GM19395 (cell line): Measurements from ENCODE around the gene TOX2.

Experiments
- ATAC-seq: cut with Tn5 transposase; IDR thresholded peaks from one replicate; pipeline ENCODE4 v1.9.1; 2021; ENCODE audit warnings: mild to moderate bottlenecking, moderate library complexity; ENCODE audit not compliant: unreplicated experiment

TOX2 gene

DNA sequence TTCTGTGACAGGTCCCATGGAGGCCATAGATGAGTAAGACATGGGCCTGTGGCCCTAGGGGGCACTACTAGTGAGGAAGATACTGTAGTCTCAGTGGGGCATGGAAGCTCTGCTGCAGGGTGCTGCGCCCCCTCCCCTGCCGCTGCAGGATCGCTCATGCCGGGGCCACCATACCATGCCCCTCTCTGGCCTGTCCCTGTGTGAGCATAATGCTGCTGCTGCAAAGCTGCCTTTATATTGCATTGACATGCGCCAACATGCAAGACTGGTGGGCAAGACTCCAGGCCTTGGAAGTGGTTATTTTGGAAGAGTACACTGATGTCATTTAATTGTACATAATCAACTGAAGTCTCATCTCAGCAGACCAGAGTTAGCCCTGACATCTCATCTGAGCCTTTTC, 60.0 kb downstream of the TOX2 start:
- no peak for ATAC-seq

DNA sequence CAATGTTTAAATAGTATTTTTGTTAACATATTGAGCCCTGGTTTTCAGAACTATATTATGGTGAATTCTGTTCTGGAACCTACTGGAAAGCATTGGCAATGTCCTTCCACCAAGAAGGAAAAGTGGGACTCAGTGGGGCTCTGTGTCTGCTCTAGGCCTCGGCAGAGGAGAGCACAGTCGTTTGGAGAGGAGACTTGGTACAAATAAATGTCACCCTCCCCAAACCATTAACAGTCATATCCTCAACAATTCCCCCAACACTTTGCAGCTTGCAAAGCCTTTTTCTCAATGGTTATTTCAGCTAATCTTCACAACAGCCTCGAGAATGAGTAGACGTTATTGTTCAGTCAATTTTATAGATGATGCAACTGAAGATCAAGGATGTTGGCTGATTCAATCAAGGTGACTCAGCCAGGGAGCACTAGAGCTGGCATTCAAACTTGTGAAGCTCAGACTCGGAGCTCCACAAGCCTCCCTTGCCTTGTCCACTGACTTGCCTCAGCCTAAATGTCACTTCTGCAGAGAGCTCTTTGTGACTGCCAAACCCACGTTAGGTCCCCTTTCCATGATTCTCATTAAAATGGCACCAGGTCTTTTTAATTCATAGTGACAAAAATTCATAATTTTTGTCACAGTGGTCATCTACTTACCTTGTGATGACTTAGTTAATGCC, 60.6 kb downstream of the TOX2 start:
- no peak for ATAC-seq

DNA sequence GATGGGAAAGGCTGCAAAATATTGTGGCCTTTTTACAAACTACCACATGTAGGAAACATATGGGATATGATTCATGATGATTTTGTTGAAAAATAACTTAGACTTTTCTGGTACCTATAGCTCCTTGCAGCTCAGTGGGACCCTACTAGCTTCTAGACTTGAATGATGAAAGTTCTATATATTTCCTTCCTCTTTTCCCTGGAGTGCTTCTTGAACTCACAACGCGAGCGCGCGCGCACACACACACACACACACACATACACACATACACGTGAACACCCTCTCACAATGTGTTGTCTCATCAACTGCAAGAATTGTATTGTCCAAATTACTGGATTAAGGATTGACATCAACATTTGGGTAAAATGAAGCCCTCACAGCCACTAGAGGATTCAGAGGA, 61.9 kb downstream of the TOX2 start:
- ATAC-seq, result no peak

DNA sequence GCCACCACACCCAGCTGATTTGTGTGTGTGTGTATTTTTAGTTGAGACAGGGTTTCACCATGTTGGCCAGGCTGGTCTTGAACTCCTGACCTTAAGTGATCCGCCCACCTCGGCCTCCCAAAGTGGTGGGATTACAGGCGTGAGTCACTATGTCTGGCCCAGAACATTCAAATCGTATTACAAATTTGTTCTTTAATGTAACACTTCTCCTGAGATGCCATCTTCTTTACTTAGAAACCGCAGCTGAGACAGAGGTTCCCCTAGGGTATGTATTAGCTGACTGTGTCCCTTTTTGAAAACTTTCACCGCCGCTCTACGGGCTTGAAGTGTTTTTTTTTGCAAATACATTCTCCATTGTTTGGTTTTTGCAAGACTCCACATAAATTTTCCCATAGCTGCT, 62.6 kb downstream of the TOX2 start:
- no peak for ATAC-seq

DNA sequence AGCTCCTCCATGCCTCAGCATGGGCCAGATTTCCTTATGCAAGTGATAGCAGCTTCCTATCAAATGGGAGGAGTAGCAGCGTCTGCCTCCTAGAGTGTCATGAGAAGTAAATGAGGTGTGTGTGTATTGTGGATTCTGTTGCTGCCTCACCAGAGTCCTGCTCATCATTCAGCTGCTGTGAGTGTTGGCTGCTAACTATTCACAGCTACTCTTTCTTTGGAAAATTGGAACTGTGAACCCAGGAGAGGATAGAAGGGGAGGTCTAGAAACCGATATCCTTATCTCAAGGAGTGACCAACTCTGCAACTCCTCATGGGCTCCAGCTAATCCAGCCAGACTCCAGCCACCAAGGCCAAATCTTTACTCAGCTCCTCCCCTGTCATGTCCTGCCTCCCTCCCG, 63.3 kb downstream of the TOX2 start:
- no peak for ATAC-seq

DNA sequence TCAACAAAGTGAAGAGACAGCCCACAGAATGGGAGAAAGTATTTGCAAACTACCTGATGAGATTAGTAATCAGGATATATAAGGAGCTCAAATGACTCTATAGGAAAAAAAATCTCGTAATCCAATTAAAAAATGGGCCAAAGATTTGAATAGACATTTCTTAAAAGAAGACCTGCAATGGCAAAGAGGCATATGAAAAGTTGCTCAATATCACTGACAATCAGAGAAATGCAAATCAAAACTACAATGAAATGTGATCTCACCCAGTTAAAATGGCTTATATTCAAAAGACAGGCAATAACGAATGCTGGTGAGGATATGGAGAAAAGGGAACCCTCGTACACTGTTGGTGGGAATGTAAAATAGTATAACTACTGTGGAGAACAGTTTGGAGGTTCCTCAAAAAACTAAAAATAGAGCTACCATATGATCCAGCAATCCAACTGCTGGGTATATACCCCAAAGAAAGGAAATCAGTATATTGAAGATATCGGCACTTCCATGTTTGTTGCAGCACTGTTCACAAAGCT, 65.0 kb downstream of the TOX2 start:
- no peak for ATAC-seq

DNA sequence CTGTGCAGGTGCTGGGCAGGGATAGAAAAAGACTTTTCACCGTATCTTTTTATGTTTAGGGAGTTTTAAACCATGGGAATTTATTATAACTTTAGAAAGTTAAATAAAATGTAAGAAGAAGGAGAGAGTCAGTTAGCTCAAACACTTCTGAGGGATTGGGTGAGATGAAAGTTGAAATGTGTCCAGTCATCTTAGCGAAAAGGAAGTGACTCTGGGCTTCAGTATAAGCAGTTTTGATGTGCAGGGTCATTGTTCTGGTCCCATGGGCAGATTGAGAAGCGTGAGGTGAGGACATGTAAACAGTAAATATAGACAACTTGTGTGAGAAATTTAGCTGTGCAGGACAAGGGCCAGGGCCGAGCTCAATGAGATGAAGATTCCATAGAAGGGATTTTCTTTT, 66.9 kb downstream of the TOX2 start:
- no peak for ATAC-seq

DNA sequence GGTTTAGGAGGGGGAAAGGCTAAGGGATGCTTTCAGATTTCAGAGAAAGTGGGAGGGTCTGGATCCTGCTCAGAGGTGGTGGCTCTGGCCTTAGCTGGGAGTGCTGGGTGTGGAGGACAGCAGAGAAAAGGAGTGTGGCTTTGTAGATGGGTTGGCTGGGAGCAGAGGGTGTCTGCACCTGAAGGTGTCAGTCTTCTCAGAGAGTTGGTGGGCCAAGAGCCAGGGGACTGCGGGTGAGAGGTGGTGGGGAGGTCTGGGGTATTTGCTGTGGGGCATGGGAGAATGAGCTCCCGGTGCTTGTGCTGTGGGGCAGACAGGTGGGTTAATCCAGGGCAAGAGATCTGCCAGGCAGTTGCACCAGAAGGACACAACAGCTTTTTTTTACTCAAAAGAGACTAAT, 67.4 kb downstream of the TOX2 start:
- ATAC-seq, result no peak

DNA sequence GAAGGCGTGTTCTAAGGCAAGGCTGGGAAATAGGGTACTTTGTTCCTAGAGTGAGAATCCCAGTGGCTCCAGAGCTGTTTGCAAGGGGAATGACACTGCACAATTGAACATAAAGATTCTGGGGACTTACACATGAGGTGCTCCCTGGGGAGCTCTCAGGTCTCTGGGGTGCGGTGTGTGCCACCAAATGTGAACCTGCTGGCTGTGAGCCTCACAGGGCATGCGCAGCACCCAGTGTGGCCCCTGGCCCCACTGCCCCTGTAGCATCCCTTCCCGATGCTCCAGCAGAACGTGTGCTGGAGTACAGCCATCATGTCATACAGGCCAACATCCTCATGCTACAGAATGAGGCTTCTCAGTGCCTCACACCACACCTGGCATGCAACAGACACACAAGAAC, 68.2 kb downstream of the TOX2 start:
- ATAC-seq, result no peak

DNA sequence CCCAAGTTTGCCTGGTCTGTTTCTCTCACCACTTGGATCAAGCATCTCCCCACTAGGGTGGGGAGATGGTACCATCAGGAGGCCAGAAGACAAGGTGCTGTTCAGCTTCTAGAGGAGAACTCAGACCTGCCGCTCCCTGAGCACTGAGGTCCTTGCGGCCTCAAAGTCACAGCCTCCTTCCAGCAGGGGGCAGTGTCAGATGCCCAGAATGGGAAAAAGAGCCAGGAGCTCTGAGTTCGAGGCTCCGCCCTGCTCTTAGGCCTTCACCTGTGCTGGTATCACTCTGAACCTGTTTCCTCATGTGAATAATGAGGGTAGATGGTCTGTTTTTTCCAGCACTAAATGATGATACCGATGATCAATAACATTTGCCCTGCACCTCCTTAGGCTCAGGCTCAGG, 68.7 kb downstream of the TOX2 start:
- ATAC-seq, result no peak

DNA sequence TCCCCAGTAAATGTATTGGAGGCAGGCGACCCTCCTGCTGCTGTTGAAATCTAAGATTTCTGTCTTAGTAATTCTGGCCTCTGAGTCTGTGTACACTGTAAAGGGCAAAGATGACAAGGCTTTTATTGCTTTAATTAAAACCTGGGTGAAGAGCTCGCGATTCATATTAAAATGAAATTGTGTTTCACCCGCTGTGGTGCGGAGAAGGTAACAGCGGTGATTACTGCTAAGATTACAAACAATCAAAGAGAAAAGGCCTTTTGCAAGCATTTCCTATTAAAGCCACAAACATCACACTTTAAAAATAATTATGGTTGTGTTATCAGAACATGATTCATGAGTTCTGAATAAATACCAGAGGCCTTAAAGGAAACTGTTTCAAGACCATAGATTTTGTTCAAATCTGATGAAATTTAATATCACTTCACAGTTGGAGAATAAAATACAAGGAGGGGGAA, 69.3 kb downstream of the TOX2 start:
- ATAC-seq, result no peak

DNA sequence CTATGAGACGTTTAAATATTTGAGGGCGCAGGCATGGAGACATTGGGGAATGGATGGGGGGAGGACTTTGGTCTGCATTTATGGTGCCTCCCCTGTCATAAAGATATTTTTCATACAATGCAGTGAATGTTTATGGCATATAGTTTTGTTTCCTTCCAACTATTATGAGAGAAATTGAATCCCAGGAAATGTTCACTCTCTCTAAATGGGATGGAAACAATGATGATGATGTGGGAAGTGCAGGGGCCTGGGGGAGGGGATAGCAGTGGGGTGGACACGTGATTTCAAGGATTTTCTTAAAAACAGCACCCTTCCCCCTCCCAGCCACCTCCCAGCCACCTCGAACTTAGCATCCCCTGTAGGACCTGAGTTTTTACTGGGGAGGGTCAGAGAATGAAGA, 69.9 kb downstream of the TOX2 start:
- ATAC-seq, result no peak

DNA sequence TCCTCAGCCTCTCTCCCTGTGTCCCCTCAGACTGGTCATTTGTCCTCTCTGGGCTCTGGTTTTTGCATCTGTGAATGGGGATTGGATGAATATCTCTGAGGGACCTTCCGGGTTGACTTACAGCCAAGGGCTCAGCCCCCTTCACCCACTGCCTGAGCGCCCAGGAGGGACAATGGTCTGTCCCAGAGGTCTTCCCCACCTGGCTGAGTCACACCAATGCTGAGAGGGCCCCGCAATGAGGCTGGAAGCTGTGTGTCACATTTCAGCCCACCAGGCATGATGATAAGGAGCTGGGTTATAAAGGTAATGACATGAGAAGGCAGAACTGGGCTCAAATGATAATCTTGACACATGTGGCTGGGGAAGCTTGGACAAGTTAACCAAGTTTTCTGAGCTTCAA, 70.5 kb downstream of the TOX2 start:
- no peak for ATAC-seq

DNA sequence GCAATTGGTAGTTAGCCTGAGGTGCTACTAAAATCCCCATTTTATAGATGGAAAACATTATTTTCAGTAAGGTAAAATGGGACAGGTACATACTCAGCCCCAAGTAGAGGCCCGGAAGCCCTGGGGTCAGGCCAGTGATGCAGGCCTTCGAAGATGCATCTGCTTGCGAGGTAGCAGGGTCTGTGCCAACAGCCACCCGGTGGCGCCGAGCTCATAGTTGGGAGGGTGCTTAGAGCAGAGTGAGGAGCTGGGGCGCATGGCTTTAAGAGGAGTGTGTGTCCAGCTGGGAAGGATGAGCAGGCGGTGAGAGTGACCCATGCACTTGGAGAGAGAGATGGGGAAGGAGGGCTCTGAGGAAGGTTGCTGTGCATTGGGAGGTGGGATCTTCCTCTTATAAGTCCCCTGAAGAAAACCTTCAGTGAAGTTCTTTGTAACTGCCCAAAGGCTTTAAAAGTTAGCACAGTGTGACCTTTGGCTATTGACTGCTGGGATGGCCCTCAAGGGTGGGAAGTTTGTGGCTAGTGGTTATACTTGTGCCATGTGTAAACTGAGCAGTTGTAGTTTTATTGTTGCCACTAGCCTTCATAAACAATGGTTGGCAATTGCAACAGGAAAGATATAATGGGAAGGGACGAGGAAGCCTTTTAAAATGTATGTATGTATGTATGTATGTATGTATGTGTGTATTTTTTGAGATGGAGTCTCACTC, 71.1 kb downstream of the TOX2 start:
- ATAC-seq, result no peak

DNA sequence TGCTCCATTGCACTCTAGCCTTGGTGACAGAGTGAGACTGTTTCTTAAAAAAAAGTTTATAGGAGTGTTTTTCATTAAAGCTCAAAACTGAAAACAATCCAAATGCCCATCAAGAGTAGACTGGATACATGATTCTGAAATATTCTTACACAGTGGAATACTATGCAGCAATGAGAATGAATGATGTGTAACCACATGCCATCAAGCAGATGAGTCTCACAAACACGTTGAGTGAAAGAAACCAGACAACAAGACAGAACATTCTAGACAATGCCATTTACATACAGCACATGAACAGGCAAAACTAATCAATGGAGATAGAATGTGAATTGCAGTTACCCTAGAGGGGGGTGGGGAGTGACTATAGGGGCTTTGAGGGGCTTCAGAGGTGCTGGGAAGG, 72.4 kb downstream of the TOX2 start:
- ATAC-seq, result no peak

DNA sequence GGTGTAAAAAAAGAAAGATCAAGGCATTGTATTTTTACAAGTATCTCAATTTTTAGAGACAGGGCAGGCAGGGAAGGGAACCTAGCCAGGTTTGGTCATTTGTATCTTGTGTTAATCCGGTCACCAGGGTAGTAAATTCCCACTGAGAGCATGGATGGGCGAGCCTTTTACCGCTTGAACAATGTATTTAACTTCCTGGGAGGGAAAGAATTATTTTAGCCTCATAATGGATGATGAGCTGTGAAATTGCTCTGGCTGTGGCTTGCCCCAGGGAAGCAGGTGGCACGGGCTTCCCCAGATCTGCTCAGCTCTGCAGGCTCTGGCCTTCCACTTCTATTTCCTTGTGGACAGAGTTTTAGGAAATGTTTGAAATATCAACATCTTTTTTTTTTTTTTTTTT, 72.9 kb downstream of the TOX2 start:
- ATAC-seq, result no peak

DNA sequence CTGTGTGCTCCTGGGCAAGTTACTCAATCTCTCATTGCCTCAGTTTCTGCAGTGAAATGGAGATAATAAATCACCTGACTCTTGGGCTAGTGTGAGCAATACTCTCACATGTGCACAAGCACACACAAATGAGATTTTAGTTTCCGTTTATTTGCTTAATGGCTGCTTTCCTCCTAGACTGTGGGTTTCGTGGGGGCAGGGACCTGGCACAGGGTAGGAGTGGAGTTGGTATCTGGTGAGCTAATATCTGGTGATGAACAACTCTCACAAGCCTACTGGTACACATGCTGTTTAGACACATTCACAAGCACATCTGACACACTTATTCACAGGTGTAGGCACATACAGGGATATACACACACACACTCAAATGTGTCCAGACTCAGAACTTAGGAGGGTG, 73.8 kb downstream of the TOX2 start:
- no peak for ATAC-seq

DNA sequence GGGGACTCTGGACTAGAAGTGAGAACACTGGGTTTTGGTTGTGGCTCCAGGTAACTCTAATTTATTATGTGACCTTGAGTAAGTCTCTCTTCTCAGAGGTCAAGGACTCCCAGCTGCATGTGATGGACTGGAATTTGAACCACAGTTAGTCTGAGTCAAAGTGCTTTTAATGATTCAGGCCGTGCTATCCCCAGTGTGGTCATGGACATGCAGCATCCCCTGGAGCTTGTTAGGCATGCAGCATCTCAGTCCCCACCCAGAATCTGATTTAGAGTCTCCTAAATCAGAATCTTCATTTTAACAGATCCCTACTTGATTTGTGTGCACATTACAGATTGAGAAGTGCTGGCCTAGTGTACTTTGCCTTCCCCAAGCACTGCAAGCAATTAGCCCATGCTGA, 74.2 kb downstream of the TOX2 start:
- no peak for ATAC-seq

DNA sequence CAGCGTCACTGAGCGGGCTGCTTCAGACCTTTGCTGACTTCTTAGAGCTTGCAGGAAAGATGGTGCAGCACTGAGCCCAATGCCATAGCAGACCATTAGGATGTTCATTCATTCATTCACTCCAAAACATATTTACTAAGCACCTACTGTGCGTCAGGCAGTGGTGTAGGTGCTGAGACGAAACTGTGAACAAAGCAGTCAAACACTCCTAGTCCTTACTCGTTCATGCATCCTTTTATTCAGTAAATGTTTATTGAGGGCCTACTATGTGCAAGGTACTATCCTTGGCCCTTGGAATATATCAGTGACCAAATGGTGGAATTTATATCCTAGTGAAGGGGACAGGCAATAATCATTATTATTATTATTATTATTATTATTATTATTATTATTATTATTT, 76.6 kb downstream of the TOX2 start:
- no peak for ATAC-seq

DNA sequence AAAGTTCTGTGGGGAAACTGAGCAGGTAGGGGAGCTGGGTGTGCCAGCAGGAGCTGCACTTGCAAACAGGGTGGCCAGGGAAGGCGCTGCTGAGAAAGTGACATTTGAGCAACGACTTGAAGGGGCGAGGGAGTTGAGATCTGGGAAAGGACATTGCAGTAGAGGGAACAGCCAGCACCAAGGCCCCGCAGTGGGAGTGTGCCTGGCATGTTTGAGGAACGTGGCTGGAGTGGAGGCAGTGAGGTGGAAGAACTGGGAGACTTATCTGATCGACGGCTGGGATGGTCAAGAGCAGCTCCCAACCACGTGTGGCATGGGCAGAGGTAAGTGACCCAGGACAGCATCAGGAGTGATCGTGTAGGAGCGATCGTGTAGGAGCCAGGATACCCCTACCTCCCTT, 77.3 kb downstream of the TOX2 start:
- no peak for ATAC-seq

DNA sequence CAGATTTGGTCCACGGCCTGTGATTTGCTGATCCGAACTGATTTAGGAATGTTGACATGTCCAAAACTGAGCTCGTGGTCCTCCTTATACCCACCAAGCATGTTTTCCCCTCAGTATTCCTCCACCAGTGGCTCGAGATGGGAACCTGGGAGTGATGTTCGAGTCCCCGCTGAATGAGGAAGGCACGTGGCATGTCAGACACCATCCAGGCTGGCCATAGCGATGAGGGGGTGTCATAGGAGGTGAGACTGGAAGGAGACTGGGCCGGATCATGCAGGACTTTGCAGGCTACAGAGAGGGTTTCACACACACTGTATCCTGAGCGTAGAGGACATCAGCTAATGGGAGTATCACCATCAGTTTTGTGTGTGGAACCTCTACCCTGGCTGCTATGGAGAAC, 78.2 kb downstream of the TOX2 start:
- no peak for ATAC-seq

DNA sequence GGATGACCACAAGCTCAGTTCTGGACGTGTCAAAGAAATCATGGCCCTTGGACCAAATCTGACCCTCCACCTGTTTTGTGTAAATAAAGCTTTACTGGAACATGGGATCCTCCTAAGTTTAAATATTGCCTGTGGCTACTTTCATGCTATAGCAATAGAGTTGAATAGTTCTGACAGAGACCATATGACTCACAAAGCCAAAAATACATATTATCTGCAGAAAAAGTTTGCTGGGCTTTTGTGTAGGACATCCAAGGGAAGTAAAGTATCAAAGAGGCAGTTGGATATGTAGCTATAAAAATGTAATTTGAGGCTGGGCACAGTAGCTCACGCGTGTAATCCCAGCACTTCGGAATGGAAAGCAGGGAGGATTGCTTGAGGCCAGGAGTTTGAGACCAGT, 78.9 kb downstream of the TOX2 start:
- no peak for ATAC-seq
